Coronary artery (tissue), 2 donors: ENCODE measurements around the gene MCEMP1.
A peak's percentile ranks its signal among the peaks of the same experiment; 100 is the strongest.

Experiments used
- DNase-seq: peaks from one replicate; pipeline ENCODE4 v3.0.0-alpha.2; 2017; ENCODE audit warnings: low spot score
- H3K27ac ChIP-seq, 2 donors: fragments of 200-600 bp; sonication (generic); one replicate each; pipeline ENCODE4 v1.5.1; 2016 to 2019
- H3K4me3 ChIP-seq: fragments of 200-600 bp; sonication (generic); 2 replicates; pipeline ENCODE4 v1.5.1; 2016; ENCODE audit warnings: mild to moderate bottlenecking, moderate library complexity
- CTCF ChIP-seq: fragments of 200-600 bp; sonication (generic); IDR thresholded peaks from one replicate; pipeline ENCODE4 v1.5.1; 2019; ENCODE audit warnings: antibody characterized with exemption

Gene MCEMP1

GRCh38 chr19:7676854-7677253, at the start of gene MCEMP1:
TSS of gene MCEMP1 (plus strand) at chr19:7677090. CDS start at chr19:7677121, 31 bp downstream.
- Histone ChIP-seq H3K27ac (no peak within 1 kb of the TSS), H3K4me3 (peak within 1 kb of the TSS; percentile 7)
- DNase-seq = no peak
- TF ChIP-seq CTCF = no peak

GRCh38 chr19:7627166-7627565, 49.7 kb upstream of the MCEMP1 start:
- Histone ChIP-seq H3K4me3 (no peak overlapping the region), H3K27ac (no peak overlapping the region)
- no peak for DNase-seq
- no peak for TF ChIP-seq CTCF

- TF ChIP-seq CTCF = no peak
- peak overlapping the region; percentile 70 to 91 for H3K27ac ChIP-seq
- no peak for DNase-seq
- peak overlapping the region; percentile 99 for H3K4me3 ChIP-seq
Observed at GRCh38 chr19:7628589-7629311, 48.1 kb upstream of the MCEMP1 start.

- Histone ChIP-seq H3K27ac (peak within 1 kb of the TSS; percentile 84 to 91), H3K4me3 (peak within 1 kb of the TSS; percentile 99)
- no peak for TF ChIP-seq CTCF
- peak; percentile 98 for DNase-seq
Observed at GRCh38 chr19:7629347-7630054, 47.4 kb upstream of the MCEMP1 start, which contains the start of the genes PET100 and XAB2. TSS of gene PET100 (plus strand) at chr19:7629793. CDS start at chr19:7629834, 41 bp downstream. TSS of gene XAB2 (minus strand) at chr19:7629545. CDS start at chr19:7629527, 18 bp downstream.

GRCh38 chr19:7631577-7631976, 45.3 kb upstream of the MCEMP1 start:
- H3K4me3 ChIP-seq = no peak overlapping the region
- DNase-seq = no peak
- TF ChIP-seq CTCF = no peak
- no peak overlapping the region for H3K27ac ChIP-seq

- no peak for DNase-seq
- H3K27ac ChIP-seq = no peak overlapping the region
- no peak for TF ChIP-seq CTCF
- H3K4me3 ChIP-seq = no peak overlapping the region
Observed at GRCh38 chr19:7632340-7633203, 44.3 kb upstream of the MCEMP1 start.
